ENCODE data around the gene SH3TC2.

The SH3TC2 gene

GRCh38 chr5:148956477-148957385, 106.1 kb downstream of the SH3TC2 start:
- no peak for TF ChIP-seq CTCF (IDR thresholded peaks at IDR 0.05; ENCODE audit: control extremely low read depth, extremely low read depth, low read depth, missing control alignments)
- DNase-seq (ENCODE audit: extremely low spot score): no peak
- ChIA-PET CTCF (interaction anchor here (0.7 to 8.5 kb wide), 33 partner anchors 10 to 229 kb away, joined by 3 to 265 read pairs (median 6); no protein-coding TSS in a partner anchor), POLR2A (no interaction called here)

Data from GM10248 (cell line).